ENCODE measurements around the gene HS3ST3B1.

Gene HS3ST3B1

GRCh38 chr17:14298221-14298946 is 2.5 kb upstream of the HS3ST3B1 start:
- H3K4me1 ChIP-seq (ENCODE audit: control insufficient read depth, insufficient read depth, low read length) = peaks cover 7% of the 10 kb centered on the region
- no peaks in the 10 kb centered on the region for H3K36me3 ChIP-seq (ENCODE audit: control insufficient read depth in 2 of 2, insufficient read depth in 1 of 2, low read length in 2 of 2)
- no peaks in the 10 kb centered on the region for H3K9me3 ChIP-seq (ENCODE audit: control insufficient read depth, insufficient read depth, low read depth, low read length)
- no peak overlapping the region for H3K4me3 ChIP-seq (ENCODE audit: low read depth, low read length)
- ChIA-PET CTCF (interaction anchor here (0.5 to 1.2 kb wide), 5 partner anchors 163 to 701 kb away, joined by 3 to 5 read pairs (median 3); no protein-coding TSS in a partner anchor), POLR2A (interaction anchor here (1.6 kb wide), 1 partner anchor 9 kb away, joined by 3 read pairs; no protein-coding TSS in a partner anchor)
- H3K27ac ChIP-seq (ENCODE audit: extremely low read depth, low read depth, low read length) = 0 out of 2 replicates have a peak overlapping the region, but pooled peaks have one; percentile 47
- TF ChIP-seq ZFHX2 (tag by site-specific recombination; conservative IDR thresholded peaks at IDR 0.05) (peak; percentile 33; the same call in 1 of the 2 replicates), KLF1 (tag by site-specific recombination; IDR thresholded peaks at IDR 0.05) (no peak), ZNF335 (tag by site-specific recombination; conservative IDR thresholded peaks at IDR 0.05) (no peak), BCL11B (tag by site-specific recombination; IDR thresholded peaks at IDR 0.05; ENCODE audit: low read depth) (no peak), EGR2 (tag by site-specific recombination; IDR thresholded peaks at IDR 0.05; ENCODE audit: low read depth) (peak; percentile 37; the same call in 1 of the 2 replicates), GLIS2 (tag by site-specific recombination; IDR thresholded peaks at IDR 0.05) (no peak)

- H3K9me3 ChIP-seq (ENCODE audit: control insufficient read depth, insufficient read depth, low read depth, low read length) = no peaks in the 10 kb centered on the region
- CTCF ChIA-PET = interaction anchor here (1.2 kb wide), 1 partner anchor 701 kb away, joined by 5 read pairs; no protein-coding TSS in a partner anchor
- no peak for TF ChIP-seq ZNF138 (tag by site-specific recombination; IDR thresholded peaks at IDR 0.05; ENCODE audit: borderline replicate concordance)
- no peak for TF ChIP-seq ZNF530 (tag by site-specific recombination; IDR thresholded peaks at IDR 0.05; ENCODE audit: low read depth)
- TF ChIP-seq ZNF133 (tag by site-specific recombination; IDR thresholded peaks at IDR 0.05) = no peak
- no peak for TF ChIP-seq ZSCAN16 (tag by site-specific recombination; IDR thresholded peaks at IDR 0.05)
- TF ChIP-seq ZNF654 (tag by site-specific recombination; IDR thresholded peaks at IDR 0.05; ENCODE audit: low read depth) = no peak
- TF ChIP-seq ZXDB (tag by site-specific recombination; IDR thresholded peaks at IDR 0.05) = no peak
- TF ChIP-seq ZNF132 (tag by site-specific recombination; IDR thresholded peaks at IDR 0.05; ENCODE audit: borderline replicate concordance) = no peak
- no peak for TF ChIP-seq ZNF701 (tag by site-specific recombination; IDR thresholded peaks at IDR 0.05)
- TF ChIP-seq ZNF174 (tag by site-specific recombination; IDR thresholded peaks at IDR 0.05) = no peak
- no peak for TF ChIP-seq ZBTB10 (tag by site-specific recombination; IDR thresholded peaks at IDR 0.05)
- no peak for TF ChIP-seq ZSCAN5A (tag by site-specific recombination; IDR thresholded peaks at IDR 0.05)
- TF ChIP-seq ZBTB8A (tag by site-specific recombination; IDR thresholded peaks at IDR 0.05) = no peak
- no peak for TF ChIP-seq ZNF324 (tag by site-specific recombination; IDR thresholded peaks at IDR 0.05)
- no peak for TF ChIP-seq ZNF791 (tag by site-specific recombination; IDR thresholded peaks at IDR 0.05)
- TF ChIP-seq ZNF280C (tag by site-specific recombination; IDR thresholded peaks at IDR 0.05) = no peak
- H3K27ac ChIP-seq (ENCODE audit: extremely low read depth, low read depth, low read length) = no peak overlapping the region
- no peaks in the 10 kb centered on the region for H3K36me3 ChIP-seq (ENCODE audit: control insufficient read depth in 2 of 2, insufficient read depth in 1 of 2, low read length in 2 of 2)
- no peak overlapping the region for H3K4me3 ChIP-seq (ENCODE audit: low read depth, low read length)
- POLR2A ChIA-PET = no interaction called here
- H3K4me1 ChIP-seq (ENCODE audit: control insufficient read depth, insufficient read depth, low read length) = peaks cover 7% of the 10 kb centered on the region
Observed at GRCh38 chr17:14298947-14299279, 2.0 kb upstream of the HS3ST3B1 start.
